HG03066 (cell line): ENCODE data around the gene DPF3.
"Not testable (repeated sequence)": the region's sequence is repeated elsewhere in the genome, so short reads cannot be mapped to it uniquely, and the experiment has no call there.

Experiments
- ATAC-seq: cut with Tn5 transposase; IDR thresholded peaks from one replicate; pipeline ENCODE4 v1.9.1; 2021; ENCODE audit warnings: low read depth; ENCODE audit not compliant: unreplicated experiment

Gene DPF3

DNA sequence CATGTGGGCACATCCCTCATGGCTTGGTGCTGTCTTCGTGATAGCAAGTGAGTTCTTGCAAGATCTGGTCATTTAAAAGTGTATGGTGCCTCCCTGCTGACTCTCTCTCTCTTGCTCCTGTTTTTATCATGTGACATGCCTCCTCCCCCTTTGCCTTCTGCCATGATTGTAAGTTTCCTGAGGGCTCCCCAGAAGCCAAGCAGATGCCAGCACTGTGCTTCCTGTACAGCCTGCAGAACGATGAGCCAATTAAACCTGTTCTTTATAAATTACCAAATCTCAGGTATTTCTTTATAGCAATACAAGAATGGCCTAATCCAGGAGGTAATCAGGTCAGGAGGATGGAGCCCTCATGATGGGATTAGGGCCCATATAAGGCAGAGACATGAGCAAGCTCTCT, 116.3 kb downstream of the DPF3 start:
- no peak for ATAC-seq

DNA sequence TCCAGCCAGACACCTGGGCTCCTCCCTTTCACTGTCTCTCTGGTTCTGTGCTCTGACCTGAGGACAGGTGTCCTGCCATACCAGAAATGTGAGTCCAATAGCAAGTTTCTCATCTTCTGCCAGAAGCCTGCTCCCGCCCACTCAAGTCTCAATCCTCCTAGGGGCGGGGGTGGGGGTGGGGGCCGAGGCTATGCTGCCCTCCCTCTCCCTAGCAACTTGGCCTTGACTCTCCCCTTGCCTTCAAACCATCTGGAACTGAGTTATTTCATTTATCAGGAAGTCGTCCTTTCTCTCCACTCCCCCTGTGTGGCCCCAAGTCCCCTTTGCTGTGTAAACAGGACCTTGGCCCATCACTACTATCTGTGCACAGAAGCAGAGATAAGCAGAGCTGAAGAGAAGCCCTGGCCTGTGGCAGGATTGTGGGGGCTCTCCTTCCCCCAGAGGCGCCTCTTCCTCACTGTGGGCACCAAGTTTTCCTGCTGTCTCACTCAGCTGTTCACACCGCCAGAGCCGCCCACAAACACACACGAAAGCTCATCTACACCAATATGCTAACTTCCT, 117.1 kb downstream of the DPF3 start:
- ATAC-seq = no peak

DNA sequence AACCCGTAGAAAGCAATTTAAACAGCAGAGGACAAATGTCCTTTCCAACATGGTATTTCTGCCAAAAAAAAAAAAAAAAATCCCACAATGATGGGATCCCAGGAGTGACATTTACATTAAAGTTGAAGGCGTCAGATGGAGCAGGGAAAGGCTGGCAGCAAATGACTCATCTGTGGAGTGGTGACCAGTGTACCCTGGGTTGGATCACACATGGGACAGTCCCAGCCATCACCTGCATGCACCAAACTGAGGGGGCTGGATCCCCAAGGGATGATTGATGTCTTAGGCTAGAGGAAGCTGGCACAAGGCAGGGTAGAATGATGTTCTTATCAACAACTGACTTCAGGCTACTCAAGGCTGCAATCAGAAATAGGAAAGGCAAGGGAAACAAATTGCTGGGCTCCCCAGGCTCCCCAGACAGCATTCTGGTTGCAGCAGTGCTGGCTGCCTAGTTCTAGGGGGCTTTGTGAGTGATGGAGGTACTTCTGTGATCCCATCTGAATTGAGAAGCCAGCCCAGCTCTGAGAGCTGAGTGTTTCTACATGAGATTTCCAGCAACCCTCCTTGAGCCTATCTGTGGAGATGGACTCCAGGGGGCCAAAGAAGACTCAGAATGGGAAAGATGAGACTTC, 117.9 kb downstream of the DPF3 start:
- ATAC-seq = no peak

DNA sequence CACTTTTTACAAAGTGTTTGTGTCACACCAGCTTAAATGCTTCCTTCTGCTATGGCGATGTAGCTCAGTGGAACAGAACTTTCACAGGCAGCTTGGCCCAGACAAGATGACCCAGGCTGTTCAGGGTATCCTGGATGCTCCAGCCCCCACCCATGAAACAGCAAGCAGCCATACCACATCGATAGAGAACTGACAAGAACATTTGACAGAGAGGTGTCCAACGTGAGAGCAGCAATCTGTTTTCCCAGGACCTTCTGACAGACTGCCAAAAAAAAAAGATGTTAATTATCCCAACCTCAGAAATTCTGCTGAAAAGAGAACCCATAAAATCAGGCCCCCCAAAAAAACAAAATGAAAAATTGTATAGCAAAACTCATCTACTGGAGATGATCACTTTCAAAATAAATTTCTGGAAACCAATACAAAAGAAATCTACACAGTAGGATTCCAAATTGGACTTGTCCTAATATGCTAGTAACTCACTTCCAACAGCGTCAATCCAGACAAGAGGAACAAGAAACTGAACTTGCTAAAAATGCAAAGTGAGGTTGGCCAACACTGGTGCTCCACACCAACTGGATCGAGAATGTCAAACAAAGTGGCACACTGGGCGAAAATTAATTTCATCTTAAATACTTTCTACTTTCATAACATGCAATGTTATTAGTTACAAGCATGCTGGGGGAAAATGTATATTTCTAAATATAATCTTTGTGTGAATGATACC, 118.8 kb downstream of the DPF3 start:
- ATAC-seq = no peak

DNA sequence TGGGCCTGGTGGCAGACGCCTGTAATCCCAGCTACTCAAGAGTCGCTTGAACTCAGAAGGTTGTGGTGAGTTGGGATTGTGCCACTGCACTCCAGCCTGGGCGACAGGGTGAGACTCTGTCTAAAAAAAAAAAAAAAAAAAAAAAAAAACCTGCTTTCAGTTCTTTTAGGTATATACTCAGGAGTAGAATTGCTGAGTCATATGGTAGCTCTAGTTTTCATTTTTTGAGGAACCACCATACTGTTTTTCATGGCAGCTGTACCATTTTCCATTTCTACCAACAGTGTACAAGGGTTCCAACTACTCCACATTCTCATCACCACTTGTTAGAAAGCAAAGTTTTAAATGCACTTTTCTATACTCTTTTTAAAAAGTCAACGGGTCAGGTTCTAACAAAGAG, 119.8 kb downstream of the DPF3 start:
- no peak for ATAC-seq

DNA sequence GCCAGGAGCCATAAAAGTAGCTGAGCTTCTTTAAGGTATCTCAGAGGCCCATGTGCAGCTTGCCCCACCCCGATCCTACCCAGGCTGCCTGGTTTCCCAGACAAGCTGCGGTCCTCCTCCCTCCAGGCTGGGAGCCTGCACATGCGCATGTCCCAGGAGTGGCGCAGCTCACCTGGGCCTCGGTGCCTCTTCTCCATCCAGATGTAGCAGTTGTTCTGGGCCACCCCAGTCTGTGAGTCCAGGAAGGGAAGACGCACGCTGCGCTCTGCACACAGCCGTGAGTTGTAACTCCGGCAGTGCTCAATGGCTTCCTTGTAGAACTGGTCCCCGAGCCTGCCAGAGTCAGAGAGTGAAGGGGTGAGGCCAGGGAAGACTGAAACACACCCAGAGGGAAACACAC, 122.3 kb downstream of the DPF3 start:
- ATAC-seq = no peak

DNA sequence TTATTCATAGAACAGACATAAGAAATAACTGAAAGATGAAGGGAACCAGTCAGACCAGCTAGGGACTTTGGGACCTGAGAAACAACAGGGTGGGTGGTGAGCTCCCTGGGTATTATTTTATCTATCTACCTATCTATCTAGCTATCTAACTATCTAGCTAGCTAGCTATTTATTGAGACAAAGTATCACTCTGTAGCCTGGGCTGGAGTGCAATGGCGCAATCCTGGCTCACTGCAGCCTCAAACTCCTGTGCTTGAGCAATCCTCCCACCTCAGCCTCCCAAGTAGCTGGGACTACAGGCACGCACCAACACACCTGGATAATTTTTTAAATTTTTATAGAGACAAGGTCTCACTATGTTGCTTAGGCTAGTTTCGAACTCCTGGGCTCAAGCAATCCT, 127.6 kb downstream of the DPF3 start:
- ATAC-seq = no peak

DNA sequence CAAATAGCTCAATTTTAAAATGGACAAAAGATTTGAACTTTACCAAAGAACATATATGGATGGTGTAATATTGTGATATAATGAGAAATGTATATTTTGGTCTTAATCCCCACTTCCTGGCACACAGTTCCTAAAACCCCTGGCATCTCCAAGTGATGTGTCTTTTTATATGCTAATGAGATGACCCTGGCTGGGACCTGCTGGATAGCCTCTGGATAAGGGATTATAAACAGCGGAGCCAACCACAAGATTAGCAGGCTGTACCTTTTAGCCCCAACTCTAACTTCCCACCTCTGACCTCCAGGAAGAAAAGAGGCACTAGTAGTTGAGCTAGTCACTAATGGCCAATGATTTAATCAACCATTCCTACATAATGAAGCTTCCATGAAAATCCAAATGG, 130.0 kb downstream of the DPF3 start:
- no peak for ATAC-seq

DNA sequence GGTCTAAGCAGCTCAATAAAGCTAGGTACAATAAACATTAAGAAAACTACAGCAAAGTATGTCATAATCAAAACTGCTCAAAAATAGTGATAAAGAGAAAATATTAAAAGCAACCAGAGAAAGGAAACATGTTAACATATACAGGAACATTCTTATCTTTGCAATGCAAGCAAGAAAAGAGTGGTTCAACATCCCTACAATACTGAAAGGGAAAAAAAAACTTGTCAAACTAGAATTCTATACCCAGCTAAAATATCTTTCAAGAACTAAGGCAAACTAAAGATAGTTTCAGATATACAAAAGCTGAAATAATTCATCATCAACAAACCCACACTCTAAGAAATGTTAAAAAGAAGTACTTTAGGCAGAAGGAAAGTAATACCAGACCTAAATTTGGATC, 134.2 kb downstream of the DPF3 start:
- ATAC-seq = no peak

DNA sequence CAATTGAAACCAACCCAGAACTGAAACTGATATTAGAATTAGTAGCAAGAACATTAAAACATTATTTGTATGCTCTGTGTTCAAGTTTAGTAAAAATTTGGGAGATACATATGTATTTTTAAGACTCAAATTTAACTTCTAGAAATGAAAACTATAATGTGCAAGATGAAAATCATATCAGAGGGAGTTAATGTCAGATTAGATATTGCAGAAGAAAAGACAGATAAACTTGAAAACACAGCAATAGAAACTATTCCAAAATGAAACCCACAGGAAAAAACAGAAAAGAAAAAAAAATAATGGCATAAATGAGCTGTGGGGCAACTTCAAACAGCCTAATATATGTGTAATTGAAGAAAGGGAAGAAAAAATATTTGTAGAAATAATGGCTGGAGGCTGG, 134.9 kb downstream of the DPF3 start:
- no peak for ATAC-seq

DNA sequence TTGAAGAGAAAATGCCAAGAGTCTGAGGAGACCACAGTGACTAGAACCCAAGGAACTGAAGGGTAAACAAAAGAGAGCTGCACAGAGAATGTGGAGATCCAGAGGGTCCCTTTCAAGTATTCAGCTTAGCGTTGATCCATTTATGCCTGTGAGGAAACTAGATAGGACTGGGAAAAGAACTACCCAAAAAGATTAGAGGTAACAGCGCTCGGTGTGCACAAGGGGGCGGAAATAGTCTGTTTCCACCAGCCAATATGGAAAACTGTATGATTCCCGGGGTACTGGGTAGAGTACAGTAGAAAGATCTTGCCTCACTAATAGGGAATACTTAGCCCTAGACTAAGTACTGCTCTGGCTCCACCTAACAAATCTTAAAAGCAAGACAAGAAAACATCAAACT, 135.5 kb downstream of the DPF3 start:
- ATAC-seq = no peak

DNA sequence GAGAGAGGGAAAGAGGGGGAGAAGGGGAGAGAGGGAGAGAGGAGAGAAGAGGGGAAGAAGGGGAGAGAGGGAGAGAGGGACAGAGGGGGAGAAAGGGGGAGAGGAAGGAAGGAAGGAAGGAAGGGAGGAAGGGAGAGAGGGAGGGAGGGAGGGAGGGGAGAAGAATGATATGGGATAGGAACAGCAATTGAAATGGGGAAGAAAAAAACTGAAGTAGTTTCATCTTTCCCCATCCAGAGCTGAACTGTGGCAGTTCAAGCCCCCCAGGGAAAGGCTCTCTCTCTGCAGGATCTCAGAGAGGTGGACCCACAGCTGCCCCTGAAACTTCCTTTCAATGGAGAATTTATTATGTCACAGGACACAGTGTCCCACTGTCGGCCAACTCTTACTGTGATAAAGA, 136.9 kb downstream of the DPF3 start:
- no peak for ATAC-seq

DNA sequence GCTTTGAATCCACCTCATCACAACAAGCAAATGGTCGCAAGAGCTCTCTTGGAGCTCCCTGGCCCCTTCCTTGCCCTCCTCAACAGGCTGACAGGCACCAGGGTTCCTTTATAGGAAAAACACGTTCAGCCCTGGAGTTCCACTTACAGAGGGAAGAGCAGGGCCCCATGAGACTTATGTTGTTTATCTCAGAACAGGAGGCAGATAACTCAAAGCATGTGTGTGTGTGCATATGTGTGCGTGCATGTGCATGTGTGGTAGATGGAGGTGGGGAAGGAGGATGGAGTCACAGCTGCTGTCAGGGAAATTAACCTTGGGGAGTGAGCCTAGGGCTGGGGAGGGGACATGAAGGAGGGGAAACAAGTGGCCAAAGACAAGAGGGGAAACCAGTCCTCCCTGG, 138.1 kb downstream of the DPF3 start:
- ATAC-seq = no peak

DNA sequence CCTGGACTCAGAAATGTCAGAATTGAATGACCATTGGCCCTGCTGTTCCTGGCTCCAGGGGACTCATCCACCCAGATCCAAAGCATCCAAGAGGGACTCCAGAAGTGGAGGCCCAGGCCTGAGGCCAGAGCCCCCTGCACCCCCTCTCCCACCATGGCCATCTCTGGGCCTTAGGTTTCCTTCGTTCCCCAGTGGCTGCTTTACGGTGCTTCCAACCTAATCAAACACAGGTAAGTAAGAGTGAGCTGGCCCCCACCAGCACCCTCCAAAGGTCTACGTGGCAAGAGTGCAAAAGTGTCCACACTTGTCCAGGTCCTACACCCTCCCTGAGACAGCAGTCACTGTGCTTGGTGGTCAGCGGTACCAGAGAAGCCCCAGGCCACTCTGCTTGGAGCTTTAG, 139.0 kb downstream of the DPF3 start:
- no peak for ATAC-seq

DNA sequence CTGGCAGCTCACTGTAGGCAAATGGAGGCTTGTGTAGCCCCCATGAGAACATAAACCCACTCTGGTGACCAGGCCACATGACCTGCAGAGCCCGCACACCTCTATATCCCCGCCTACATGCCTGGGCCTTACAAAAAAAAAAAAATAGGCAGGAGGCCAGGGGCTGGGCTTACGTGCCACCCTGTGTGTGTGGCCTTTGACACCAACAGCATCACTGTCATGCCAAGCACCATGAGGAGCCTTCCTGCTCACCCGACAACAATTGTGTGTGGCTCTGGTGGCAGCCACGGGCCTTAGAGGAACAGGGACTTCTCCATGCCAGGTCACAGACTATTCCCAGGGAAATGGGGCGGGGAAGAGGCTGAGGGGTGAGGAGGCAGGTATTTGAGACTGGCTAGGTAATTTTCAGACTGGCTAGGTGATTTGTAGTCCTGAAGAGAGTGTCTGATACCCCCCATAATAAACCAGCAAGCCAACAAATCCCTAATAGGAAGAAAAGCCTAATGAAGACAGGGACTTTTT, 140.0 kb downstream of the DPF3 start:
- ATAC-seq = no peak

DNA sequence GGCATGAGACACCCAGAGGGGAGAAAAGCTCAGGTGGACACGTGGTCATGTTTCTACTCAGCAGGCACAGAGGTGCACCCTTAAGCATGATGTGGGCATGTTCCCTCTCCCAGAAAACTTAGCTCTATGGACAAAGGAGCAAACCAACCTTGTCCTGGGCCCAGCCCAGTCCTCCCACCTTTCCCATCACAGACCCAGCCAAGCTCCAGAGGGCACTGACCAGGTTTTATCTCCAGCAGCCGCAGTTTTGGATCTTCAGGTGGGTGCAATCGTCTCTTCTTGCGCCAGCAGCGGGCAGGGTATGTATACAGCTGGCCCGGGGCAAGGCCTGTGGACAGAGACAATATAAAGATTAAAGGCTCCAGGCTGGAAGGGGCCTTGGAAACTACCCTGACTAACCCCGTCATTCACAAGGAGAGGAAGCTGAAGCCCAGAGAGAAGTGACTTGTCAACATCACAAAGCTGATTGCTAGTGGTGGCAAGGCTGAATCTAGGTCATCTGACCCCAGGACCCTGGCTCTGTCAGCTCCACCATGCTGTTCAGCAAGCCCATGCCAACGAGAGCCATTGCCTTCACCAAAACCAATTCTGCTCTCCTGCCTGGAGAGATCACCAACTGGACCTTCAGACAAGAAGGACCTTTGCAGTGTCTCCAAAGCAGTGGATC, 140.7 kb downstream of the DPF3 start:
- no peak for ATAC-seq

DNA sequence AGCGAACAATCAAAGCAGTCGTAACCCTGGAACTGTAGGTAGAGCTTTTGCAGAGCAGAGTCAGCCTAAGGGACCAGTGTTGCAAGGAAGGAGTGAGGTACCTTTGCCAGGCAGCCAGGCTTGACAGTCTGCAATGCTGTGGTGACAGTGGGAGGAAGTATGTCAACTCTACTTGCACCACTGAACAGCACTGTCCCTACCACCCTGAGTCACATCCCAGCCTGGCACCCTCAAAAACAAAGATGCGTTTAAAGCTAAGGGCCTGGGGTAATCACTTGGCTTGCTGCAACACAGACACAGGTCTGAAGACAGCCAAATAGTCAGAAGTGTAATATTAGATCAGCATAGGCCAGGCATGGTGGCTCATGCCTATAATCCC, 141.9 kb downstream of the DPF3 start:
- no peak for ATAC-seq

DNA sequence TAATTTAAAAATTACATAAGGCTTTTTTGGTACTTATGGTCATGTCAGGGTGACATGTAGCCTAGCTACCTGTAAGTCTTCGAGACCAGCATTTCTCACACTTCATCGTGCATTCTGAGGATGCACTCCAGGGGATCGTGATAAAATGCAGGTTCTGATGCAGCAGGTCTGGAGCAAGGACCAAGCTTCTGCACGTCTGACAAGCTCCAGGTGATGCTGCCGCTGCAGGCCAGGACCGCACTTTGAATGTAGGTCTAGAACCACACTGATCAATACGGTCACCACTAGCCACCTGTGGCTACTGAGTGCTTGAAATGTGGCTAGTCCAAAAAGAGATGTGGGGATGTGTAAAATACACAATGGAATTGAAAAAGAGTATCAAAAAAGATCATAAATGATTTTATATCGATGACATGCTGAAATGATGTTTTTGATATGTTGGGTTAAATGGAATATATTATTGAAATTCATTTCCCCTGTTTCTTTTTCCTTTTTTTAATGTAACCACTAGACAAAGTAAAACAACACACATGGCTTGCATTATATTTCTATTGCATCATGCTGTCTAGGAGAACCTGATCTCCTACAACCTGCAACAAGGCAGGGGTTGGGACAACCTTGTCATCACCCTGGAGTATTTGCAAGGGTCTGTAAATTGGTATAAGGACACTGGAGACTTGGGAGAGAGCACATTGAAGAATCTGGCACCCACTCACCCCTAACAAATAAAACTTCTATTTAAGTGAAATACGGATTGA, 142.4 kb downstream of the DPF3 start:
- ATAC-seq = no peak

DNA sequence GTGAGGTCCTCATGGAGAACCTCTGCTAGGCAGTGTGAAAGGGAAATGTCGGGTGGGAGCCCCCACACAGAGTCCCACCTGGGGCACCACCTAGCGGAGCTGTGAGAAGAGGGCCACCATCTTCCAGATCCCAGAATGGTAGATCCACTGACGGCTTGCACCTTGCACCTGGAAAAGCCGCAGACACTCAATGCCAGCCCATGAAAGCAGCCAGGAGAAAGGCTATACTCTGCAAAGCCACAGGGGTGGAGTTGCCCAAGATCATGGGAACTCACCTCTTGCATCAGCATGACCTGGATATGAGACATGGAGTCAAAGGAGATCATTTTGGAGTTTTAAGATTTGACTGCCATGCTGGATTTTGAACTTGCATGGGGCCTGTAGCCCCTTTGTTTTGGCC, 145.0 kb downstream of the DPF3 start:
- ATAC-seq = not testable (repeated sequence)

DNA sequence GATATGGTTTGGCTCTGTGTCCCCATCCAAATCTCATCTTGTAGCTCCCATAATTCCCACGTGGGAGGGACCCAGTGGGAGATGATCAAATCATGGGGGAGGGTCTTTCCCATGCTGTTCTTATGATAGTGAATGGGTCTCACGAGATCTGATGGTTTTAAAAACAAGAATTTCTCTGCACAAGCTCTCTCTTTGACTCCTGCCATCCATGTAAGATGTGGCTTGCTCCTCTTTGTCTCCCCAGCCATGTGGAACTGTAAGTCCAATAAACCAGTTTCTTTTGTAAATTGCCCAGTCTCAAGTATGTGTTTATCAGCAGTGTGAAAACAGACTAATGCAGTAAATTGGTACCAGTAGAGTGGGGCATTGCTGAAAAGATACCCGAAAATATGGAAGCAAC, 146.2 kb downstream of the DPF3 start:
- no peak for ATAC-seq
